ENCODE measurements around the gene HNRNPDL.

DNA sequence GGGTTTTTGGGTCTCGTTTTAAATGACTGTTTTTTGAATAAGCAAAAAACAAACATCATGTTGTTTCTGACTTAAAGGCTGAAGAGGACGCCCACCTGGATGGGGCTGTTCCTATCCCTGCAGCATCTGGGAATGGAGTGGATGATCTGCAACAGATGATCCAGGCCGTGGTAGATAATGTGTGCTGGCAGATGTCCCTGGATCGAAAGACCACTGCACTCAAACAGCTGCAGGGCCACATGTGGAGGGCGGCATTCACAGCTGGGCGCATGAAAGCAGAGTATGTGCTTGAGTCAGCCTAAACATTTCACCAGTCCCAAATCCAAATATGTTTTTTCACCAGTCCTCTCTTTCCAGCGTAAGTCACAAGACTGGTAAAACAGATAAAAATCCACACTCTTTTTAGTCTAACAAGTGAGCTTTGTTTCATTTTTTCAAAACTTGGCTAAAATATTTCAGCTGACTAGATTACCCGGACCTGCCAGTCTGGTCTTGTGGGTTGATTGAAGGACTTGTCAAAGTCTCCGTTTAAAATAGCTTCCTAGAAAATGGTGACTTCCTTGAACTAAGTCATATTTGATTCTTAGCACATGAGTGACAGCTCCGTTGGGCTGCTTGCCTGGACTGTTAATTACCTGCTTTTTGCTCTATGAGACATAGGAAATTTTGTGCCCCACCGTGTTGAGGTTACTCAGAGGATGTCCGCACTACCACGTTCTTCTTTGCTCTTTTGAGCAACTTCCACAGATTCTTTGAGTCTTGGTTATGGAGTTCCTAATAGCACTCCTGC, 20.9 kb upstream of the HNRNPDL start:
- TF ChIP-seq SIN3A (IDR thresholded peaks at IDR 0.05; ENCODE audit: borderline replicate concordance, low read depth, low read length) (no peak), EP300 (IDR thresholded peaks at IDR 0.05; ENCODE audit: borderline replicate concordance in 1 of 2, low read depth in 1 of 2, low read length in 1 of 2) (no peak), CTCF (IDR thresholded peaks at IDR 0.05) (no peak), RAD21 (IDR thresholded peaks at IDR 0.05; ENCODE audit: low read length) (no peak)

Measured in SK-N-SH (cell line).